ENCODE results near the gene CSPG4. TPM values are rescaled to one million over a fixed set of nuclear protein-coding genes. Genes with fewer than 3 reads are reported as not detected.
A peak's percentile ranks its signal among the peaks of the same experiment; 100 is the strongest.

CSPG4 gene
- total and polyA plus RNA-seq, 10 donors = 0.89 to 28.6 (median 7.4) TPM

DNA sequence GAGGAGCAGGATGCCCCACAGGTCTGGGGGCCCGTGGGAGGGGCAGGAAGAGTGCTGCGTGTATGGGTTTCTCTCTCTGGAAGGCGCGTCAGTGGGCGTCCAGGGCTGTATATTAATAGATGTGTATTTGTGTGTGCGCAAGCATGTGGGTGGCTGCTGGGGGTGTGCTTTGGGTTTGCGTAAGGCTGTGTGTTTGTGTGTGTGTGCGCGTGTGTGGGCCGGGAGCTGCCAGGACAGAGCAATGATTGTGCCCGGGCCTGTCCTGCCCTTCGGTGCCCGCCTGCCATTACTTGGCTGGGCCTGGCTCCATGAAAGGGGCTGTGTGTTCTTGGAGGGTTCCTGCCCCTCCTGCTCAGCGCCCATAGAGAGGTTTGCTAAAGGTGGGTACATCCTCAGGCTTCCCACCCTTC, 16.3 kb downstream of the CSPG4 start:
- intact Hi-C loops (cut with DNase I; ENCODE audit: low total_unique reads) = no loop called here
- no peak overlapping the region for H3K27ac ChIP-seq
- no peaks in the 10 kb centered on the region for H3K9me3 ChIP-seq
- no peak overlapping the region for H3K4me3 ChIP-seq
- WGBS, 5 donors = 45 to 66% (median 64%) methylated on average over 7 to 14 of the region's 14 CpGs
- H3K4me1 ChIP-seq = peaks cover 34 to 87% (median 68%) of the 10 kb centered on the region in 6 donors
- peaks cover 0 to 26% (median 0%) of the 10 kb centered on the region in 7 donors for H3K27me3 ChIP-seq (replicated peaks in 1 of 7)
- DNase-seq = no peak
- no peaks in the 10 kb centered on the region for H3K36me3 ChIP-seq
- TF ChIP-seq POLR2AphosphoS5 (IDR thresholded peaks at IDR 0.05) (no peak), POLR2A (IDR thresholded peaks at IDR 0.05) (no peak)
- TF ChIP-seq, protein P1, sequence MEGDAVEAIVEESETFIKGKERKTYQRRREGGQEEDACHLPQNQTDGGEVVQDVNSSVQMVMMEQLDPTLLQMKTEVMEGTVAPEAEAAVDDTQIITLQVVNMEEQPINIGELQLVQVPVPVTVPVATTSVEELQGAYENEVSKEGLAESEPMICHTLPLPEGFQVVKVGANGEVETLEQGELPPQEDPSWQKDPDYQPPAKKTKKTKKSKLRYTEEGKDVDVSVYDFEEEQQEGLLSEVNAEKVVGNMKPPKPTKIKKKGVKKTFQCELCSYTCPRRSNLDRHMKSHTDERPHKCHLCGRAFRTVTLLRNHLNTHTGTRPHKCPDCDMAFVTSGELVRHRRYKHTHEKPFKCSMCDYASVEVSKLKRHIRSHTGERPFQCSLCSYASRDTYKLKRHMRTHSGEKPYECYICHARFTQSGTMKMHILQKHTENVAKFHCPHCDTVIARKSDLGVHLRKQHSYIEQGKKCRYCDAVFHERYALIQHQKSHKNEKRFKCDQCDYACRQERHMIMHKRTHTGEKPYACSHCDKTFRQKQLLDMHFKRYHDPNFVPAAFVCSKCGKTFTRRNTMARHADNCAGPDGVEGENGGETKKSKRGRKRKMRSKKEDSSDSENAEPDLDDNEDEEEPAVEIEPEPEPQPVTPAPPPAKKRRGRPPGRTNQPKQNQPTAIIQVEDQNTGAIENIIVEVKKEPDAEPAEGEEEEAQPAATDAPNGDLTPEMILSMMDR (IDR thresholded peaks at IDR 0.05 in 8 of 11, conservative IDR thresholded peaks at IDR 0.05 in 3 of 11) = no peak

DNA sequence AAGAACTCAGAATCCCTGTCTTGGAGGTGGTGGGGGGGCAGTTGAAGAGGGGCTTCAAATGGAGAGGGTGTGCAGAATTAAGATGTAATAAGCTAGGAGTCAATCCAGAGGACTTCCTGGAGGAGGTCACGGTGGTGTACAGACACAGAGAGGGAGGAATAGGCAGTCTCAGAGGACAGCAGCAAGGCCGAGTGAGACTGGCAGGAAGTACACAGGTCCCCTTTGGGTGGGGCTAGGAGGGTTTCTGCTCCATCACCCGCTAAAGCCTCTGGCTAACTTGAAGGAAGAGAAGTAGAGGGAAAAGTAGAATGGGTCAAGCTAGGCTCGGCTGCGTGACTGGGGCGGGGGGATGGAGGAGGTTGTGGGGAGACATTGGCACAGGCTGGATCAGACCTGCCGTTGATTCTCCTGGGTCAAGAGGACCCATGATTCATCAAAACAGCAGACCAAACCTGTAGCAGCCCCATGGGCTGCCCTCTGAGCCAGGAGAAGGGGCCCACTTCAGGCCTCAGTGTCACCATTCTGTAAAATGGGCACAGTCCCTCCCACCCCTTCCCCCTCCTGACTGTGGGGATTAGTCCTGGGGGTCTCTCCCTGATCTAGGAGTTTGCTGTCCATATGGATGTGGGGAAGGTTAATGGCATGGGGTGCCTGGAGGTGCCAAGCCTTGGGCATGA, 16.9 kb downstream of the CSPG4 start:
- no peaks in the 10 kb centered on the region for H3K9me3 ChIP-seq
- TF ChIP-seq POLR2AphosphoS5 (IDR thresholded peaks at IDR 0.05) (no peak), POLR2A (IDR thresholded peaks at IDR 0.05) (no peak)
- TF ChIP-seq, protein P1 (IDR thresholded peaks at IDR 0.05 in 8 of 11, conservative IDR thresholded peaks at IDR 0.05 in 3 of 11) = no peak
- intact Hi-C loops (cut with DNase I; ENCODE audit: low total_unique reads) = no loop called here

DNA sequence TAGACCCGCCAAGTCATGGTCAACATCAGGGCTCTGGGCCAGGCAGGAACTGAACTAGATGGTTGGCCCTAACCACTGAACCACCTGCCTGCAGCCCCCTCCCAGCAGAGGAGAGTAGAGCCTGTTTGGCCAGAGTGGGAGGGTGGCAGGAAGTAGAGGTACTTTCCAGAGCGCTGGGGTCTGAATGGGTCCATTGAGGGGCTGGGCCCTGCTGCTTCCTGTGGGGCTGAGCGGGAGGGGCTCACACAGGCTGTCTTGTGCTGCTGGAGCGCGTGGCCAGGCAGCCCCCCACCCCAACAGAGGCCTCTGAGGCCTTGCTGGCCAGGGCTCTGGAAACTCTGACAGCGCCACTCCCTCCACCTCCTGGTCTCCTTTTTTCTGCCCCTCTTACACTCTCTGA, 17.4 kb downstream of the CSPG4 start:
- Histone ChIP-seq H3K27me3 (replicated peaks in 1 of 7) (peaks cover 0 to 26% (median 0%) of the 10 kb centered on the region in 7 donors), H3K4me1 (peaks cover 26 to 76% (median 57%) of the 10 kb centered on the region in 6 donors), H3K27ac (peak overlapping the region in 2 of 8 donors; percentile 26 to 36), H3K36me3 (no peaks in the 10 kb centered on the region), H3K9me3 (no peaks in the 10 kb centered on the region), H3K4me3 (no peak overlapping the region)
- DNase-seq = peak; percentile 70
- intact Hi-C loops (cut with DNase I; ENCODE audit: low total_unique reads) = no loop called here
- WGBS, 5 donors = 23 to 35% (median 30%) methylated on average over 6 of the region's 6 CpGs
- TF ChIP-seq POLR2A (IDR thresholded peaks at IDR 0.05) (no peak), POLR2AphosphoS5 (IDR thresholded peaks at IDR 0.05) (no peak)
- TF ChIP-seq, protein P1 (IDR thresholded peaks at IDR 0.05 in 8 of 11, conservative IDR thresholded peaks at IDR 0.05 in 3 of 11) = no peak

More for the DNA sequence above, 16.9 kb downstream of the CSPG4 start:
- 39 to 51% (median 44%) methylated on average over 7 of the region's 7 CpGs for WGBS, 5 donors
- no peak for DNase-seq
- Histone ChIP-seq H3K4me3 (no peak overlapping the region), H3K27me3 (replicated peaks in 1 of 7) (peaks cover 0 to 26% (median 0%) of the 10 kb centered on the region in 7 donors), H3K4me1 (peaks cover 31 to 81% (median 62%) of the 10 kb centered on the region in 6 donors), H3K36me3 (no peaks in the 10 kb centered on the region), H3K27ac (peak overlapping the region in 2 of 8 donors; percentile 26 to 36)
